OCI-LY7 (cell line): Measurements from ENCODE around the gene ZNF688.

Experiments
- EZH2phosphoT487 ChIP-seq: fragments of 200-600 bp; sonication (generic); IDR thresholded peaks from 2 replicates; pipeline ENCODE4 v1.6.1; 2018; ENCODE audit warnings: low read depth, borderline replicate concordance, mild to moderate bottlenecking, mixed run types, antibody characterized with exemption, low read length, moderate library complexity, mixed read lengths
- TF ChIP-seq, protein P1 (sequence below): fragments of 200-600 bp; sonication (generic); conservative IDR thresholded peaks from 2 replicates; pipeline ENCODE4 v1.5.1; 2014; ENCODE audit warnings: mild to moderate bottlenecking, antibody characterized with exemption, low read length, moderate library complexity, mixed read lengths

DNA sequence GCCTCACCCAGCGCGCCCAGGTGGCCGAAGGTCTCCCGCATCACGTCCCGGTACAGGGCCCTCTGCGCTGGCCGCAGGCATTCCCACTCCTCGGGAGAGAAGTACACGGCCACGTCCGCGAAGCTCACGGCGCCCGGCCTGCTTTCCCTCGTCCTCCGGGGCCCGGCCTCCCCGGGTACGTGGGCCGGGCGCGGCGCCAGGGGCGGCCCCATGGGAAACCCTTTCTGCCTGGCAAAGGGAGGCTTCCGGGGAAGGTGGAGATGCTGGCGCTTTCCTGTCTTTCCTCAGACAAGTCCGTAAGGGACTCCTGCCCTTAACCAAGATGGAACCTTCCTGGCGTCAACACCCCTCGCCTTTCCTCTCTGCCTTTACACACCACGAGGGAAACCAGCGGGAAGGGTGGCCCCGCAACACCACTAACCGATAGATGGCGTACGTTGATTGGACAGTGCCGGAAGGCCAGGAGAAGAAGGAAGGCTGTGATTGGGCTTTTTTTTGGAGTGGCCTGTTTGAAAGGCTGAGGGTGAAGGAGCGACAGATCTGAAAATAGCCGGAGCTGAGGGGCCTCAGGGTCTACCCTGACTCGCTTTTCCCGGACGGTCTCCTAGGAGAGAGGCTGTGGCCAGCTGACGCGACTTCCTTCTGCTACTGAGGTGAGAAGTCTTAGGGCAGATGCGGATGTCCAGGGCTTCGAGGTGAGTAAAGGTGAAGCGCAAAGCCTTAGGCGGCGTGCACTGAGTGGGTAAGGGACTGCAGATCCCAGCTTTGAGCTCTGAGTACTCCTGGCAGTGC lies 14.1 kb upstream of the ZNF688 start, which contains the start of gene ZNF785:
- TF ChIP-seq, protein P1, sequence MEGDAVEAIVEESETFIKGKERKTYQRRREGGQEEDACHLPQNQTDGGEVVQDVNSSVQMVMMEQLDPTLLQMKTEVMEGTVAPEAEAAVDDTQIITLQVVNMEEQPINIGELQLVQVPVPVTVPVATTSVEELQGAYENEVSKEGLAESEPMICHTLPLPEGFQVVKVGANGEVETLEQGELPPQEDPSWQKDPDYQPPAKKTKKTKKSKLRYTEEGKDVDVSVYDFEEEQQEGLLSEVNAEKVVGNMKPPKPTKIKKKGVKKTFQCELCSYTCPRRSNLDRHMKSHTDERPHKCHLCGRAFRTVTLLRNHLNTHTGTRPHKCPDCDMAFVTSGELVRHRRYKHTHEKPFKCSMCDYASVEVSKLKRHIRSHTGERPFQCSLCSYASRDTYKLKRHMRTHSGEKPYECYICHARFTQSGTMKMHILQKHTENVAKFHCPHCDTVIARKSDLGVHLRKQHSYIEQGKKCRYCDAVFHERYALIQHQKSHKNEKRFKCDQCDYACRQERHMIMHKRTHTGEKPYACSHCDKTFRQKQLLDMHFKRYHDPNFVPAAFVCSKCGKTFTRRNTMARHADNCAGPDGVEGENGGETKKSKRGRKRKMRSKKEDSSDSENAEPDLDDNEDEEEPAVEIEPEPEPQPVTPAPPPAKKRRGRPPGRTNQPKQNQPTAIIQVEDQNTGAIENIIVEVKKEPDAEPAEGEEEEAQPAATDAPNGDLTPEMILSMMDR: peak; percentile 59
- TF ChIP-seq EZH2phosphoT487: no peak
